Left lung (tissue), 10 donors: ENCODE measurements around the gene OLAH. TPM values are rescaled to one million over a fixed set of nuclear protein-coding genes. Genes with fewer than 3 reads are reported as not detected.

Experiments used
- ATAC-seq: fragments of 200-7000 bp; cut with Tn5 transposase; one replicate; pipeline ENCODE4 v1.9.1; 2020; ENCODE audit warnings: moderate library complexity
- DNase-seq, 4 donors: peaks; one replicate each; pipeline ENCODE4 v3.0.0-alpha.2; 2013 to 2020
- H3K27ac ChIP-seq, 2 donors: fragments of 200-600 bp; sonication (generic) in 1 of 2; one replicate each; pipeline versions ENCODE4 v1.5.0 to v1.8.0; 2020 to 2021
- H3K27me3 ChIP-seq, 2 donors: fragments of 200-600 bp; sonication (generic) in 1 of 2; one replicate each; pipeline versions ENCODE4 v1.5.0 to v1.8.0; 2020 to 2021
- H3K36me3 ChIP-seq, 2 donors: fragments of 200-600 bp; sonication (generic) in 1 of 2; one replicate each; pipeline versions ENCODE4 v1.5.0 to v1.8.0; 2020 to 2021
- H3K4me1 ChIP-seq, 2 donors: fragments of 200-600 bp; one replicate each; pipeline ENCODE4 v1.8.0; 2021
- H3K4me3 ChIP-seq, 2 donors: fragments of 200-600 bp; sonication (generic) in 1 of 2; one replicate each; pipeline versions ENCODE4 v1.5.0 to v1.8.0; 2020 to 2021; ENCODE audit warnings: mild to moderate bottlenecking in 1 of 2
- H3K9me3 ChIP-seq, 2 donors: fragments of 200-600 bp; sonication (generic) in 1 of 2; one replicate each; pipeline versions ENCODE4 v1.5.0 to v1.8.0; 2020 to 2021
- CTCF ChIP-seq, 2 donors: fragments of 200-600 bp; sonication (generic) in 1 of 2; IDR thresholded peaks; one replicate each; pipeline versions ENCODE4 v1.5.0 to v1.8.0; 2021; ENCODE audit warnings: antibody characterized with exemption in 2 of 2
- intact Hi-C, 2 donors: fragments of 100-400 bp; cut with DNase I; formaldehyde crosslinking; loops; one replicate each; pipeline versions ENCODE4 v1.11.2 to v1.14.2; 2022
- polyA plus RNA-seq, 6 donors: library from polyadenylated mRNA; unstranded; fragments of 120-200 nt; gene quantifications; one replicate each; pipeline ENCODE4 v1.2.1, GENCODE V29; 2013; ENCODE audit not compliant: insufficient read length in 6 of 6
- total RNA-seq, 2 donors: library from RNA; stranded (reverse); fragmentation: NEBNext Ultra II Directional; extraction: Animal tissue kit (Norgen Biotek cat#: 25700); gene quantifications; one replicate each; pipeline ENCODE4 v1.2.1, GENCODE V29; 2021
- donor health status: DM: no; HTN: yes; CAD: no.
- donor health status: DM: no; HTN: no; CAD: no.

The OLAH gene
- total and polyA plus RNA-seq, 8 donors = 0.08 to 19.0 (median 0.34) TPM; not detected in 3

- Histone ChIP-seq H3K9me3 (no peaks in the 10 kb centered on the region), H3K4me3 (no peak overlapping the region), H3K4me1 (peaks cover 7 to 18% of the 10 kb centered on the region in 2 donors), H3K27me3 (no peaks in the 10 kb centered on the region), H3K36me3 (peaks cover 0 to 71% of the 10 kb centered on the region in 2 donors), H3K27ac (no peak overlapping the region)
- ATAC-seq (no peak), DNase-seq (no peak)
- TF ChIP-seq CTCF (IDR thresholded peaks at IDR 0.05) = no peak
- intact Hi-C loops = no loop called here
Observed at GRCh38 chr10:15103513-15103912, 59.8 kb downstream of the OLAH start.

GRCh38 chr10:15106352-15107013, 62.7 kb downstream of the OLAH start:
- Histone ChIP-seq H3K27ac (no peak overlapping the region), H3K4me3 (no peak overlapping the region), H3K4me1 (no peaks in the 10 kb centered on the region), H3K27me3 (no peaks in the 10 kb centered on the region), H3K36me3 (peaks cover 0 to 83% of the 10 kb centered on the region in 2 donors), H3K9me3 (no peaks in the 10 kb centered on the region)
- peak; percentile 89 to 91 for TF ChIP-seq CTCF (IDR thresholded peaks at IDR 0.05)
- DNase-seq = peak in 2 of 4 donors; percentile 54 to 73
- peak; percentile 99 for ATAC-seq
- intact Hi-C loops = no loop called here

- no peaks in the 10 kb centered on the region for H3K27me3 ChIP-seq
- DNase-seq = no peak
- intact Hi-C loops = no loop called here
- H3K4me1 ChIP-seq = no peaks in the 10 kb centered on the region
- ATAC-seq = no peak
- H3K9me3 ChIP-seq = no peaks in the 10 kb centered on the region
- H3K27ac ChIP-seq = no peak overlapping the region
- no peak overlapping the region for H3K4me3 ChIP-seq
- peaks cover 0 to 39% of the 10 kb centered on the region in 2 donors for H3K36me3 ChIP-seq
- no peak for TF ChIP-seq CTCF (IDR thresholded peaks at IDR 0.05)
Observed at GRCh38 chr10:15112657-15113056, 68.9 kb downstream of the OLAH start.

- H3K27ac ChIP-seq = no peak overlapping the region
- H3K4me1 ChIP-seq = no peaks in the 10 kb centered on the region
- ATAC-seq (no peak), DNase-seq (no peak)
- no peaks in the 10 kb centered on the region for H3K9me3 ChIP-seq
- peaks cover 0 to 30% of the 10 kb centered on the region in 2 donors for H3K36me3 ChIP-seq
- intact Hi-C loops = no loop called here
- no peak for TF ChIP-seq CTCF (IDR thresholded peaks at IDR 0.05)
- H3K4me3 ChIP-seq = no peak overlapping the region
- no peaks in the 10 kb centered on the region for H3K27me3 ChIP-seq
Observed at GRCh38 chr10:15113766-15114165, 70.0 kb downstream of the OLAH start.

- no peaks in the 10 kb centered on the region for H3K27me3 ChIP-seq
- DNase-seq = no peak
- no peak overlapping the region for H3K27ac ChIP-seq
- ATAC-seq = no peak
- TF ChIP-seq CTCF (IDR thresholded peaks at IDR 0.05) = no peak
- intact Hi-C loops = no loop called here
- H3K36me3 ChIP-seq = peaks cover 0 to 31% of the 10 kb centered on the region in 2 donors
- H3K4me3 ChIP-seq = no peak overlapping the region
- no peaks in the 10 kb centered on the region for H3K9me3 ChIP-seq
- no peaks in the 10 kb centered on the region for H3K4me1 ChIP-seq
Observed at GRCh38 chr10:15116225-15116624, 72.5 kb downstream of the OLAH start.
